HL-60/S4 treated with retinoic acid at 250 ng/mL for 4 days and 3 days (cell line): ENCODE results near the gene GNB5.
"Not testable (repeated sequence)": the region's sequence is repeated elsewhere in the genome, so short reads cannot be mapped to it uniquely, and the experiment has no call there.

Experiments
- in situ Hi-C: fragments of 300-500 bp; cut with MboI; formaldehyde crosslinking; loops from 2 replicates; pipeline ENCODE4 v1.7.0; 2022; ENCODE audit warnings: low sequenced_read_pairs

The GNB5 gene

DNA sequence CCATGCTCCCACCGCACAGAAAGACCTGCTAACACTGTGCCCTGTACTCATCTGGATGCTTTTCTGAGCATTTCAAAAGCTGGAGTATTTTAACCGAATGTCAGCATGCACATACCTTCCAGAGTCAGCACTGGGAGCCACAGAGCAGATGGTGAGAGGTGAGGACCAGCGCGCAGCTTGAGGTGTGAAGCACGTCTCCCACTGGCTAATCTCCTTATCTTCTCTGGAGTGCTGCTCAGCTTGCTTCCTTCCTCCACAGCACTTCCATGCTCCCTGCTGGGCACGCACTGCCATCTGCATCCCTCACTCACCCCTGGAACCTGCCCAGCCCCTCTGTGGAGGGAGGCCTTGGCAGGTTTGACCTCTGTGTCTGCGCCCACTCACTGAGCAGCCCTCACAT lies at the start of gene GNB5:
TSS of gene GNB5 (minus strand) at position 186 of the 400 bp plus-strand sequence. CDS start 6,716 bp downstream, outside the sequence.
- in situ Hi-C loops: no loop called here

DNA sequence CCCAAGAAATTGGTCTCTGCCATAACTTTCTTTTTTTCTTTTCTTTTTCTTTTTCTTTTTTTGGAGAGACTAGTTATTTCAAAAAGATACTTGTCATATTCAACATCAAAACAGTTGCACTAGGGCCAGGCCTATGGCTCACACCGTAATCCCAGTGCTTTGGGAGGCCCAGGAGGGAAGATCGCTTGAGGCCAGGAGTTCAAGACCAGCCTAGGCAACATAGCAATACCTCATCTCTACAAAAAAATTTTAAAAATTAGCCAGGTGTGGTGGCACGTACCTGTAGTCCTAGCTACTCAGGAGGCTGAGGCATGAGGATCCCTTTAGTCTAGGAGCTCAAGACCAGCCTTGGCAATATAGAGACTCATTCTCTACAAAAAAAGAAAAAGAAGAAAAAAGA lies 49.0 kb upstream of the GNB5 start:
- in situ Hi-C loops: no loop called here

DNA sequence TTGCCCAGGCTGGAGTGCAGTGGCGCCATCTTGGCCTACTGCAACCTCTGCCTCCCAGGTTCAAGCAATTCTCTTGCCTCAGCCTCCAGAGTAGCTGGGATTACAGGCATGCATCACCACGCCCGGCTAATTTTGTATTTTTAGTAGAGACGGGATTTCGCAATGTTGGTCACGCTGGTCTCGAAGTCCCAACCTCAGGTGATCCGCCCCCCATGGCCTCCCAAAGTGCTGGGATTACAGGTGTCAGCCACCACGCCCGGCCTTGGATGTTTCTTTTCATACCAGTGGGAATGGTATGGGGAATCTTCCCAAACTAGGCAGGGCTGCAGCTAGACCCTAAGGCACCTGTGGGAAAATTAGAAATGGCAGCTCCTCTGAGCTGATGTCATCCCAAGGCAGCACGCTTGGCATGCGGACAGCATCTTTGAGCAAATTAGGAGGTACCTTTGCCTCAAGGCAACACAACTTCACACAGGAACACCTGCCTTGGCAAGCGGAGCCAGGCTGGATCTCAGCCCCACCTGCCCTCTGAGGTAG lies 47.9 kb upstream of the GNB5 start:
- in situ Hi-C loops: not testable (repeated sequence)

DNA sequence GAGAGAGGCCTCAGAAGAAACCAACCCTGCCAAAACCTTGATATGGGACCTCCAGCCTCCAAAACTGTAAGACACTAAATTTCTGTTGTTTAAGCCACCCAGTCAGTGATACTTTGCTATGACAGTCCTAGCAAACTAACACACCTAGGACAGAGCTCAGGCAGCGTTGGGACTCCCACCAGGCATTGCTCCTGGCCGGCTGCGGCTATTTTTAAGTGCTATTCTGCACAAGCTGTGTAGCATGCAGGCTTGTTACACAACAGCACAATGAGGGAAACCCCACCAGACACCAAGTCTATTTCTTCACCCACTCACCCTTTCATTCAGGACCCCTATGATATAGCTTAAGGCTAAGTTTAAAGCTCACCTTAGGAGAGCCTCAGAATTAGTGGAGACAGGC lies 47.0 kb upstream of the GNB5 start:
- in situ Hi-C loops: no loop called here

DNA sequence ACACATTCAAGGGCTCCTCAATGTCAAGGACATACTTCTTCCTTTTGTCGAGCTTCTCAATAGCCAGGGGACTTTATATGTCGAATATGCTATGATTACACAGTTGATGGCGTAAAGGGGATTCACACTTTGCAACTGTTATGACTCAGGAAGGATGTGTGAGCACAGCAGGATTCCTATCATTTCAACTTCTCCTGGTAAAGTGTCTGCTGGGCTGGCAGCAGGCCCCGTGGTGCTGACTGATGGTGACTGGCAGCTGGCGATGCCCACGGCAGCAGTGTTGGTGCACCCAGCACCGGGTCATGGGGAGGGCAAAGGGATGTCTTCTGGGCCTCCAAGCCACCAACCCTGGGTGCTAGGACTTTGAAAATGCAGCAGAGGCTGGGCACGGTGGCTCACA lies 44.8 kb upstream of the GNB5 start:
- in situ Hi-C loops: no loop called here

DNA sequence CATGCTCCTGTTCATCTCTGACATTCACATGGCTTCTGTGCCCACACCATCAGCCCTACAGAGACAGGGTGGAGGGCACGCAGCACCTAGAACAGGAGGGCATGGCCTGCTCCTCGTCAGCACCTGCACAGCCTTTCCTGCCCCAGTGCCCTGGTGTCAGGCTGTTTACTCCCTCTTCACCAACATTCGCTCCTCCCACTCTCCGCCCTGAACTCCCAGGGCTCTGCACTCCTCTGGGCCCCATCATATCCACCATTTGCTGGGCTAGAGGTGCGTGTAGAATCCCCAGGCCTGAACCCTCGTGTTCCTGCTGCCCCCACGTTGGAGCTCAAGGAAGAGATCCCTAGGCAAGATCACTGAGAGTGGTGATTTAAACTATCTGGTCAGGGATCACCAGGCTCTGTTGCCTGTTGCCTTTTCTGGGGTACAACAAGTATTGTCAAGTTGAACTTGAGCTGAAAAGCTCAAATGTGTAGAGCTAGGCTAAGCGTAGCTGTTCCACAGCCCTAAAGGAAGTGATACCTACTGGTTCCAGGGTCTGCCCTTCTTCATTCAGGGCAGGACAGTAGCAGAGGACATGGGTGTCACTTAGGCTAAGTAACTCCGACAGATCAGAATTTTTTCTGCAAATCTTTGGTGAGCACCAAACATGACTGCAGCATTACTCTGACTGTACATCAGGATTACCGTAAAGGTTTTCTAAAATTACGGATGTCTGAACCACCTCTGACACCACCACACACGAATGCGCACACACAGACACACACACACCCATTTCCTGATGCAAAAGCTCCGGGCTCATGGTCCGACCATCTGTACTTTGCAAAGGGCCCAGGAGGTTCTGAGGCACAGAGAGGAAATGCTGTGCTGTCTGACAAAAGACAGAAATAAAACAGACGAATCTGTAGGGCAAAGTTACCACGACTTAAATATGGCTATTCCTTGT lies 43.7 kb upstream of the GNB5 start:
- in situ Hi-C loops: no loop called here

DNA sequence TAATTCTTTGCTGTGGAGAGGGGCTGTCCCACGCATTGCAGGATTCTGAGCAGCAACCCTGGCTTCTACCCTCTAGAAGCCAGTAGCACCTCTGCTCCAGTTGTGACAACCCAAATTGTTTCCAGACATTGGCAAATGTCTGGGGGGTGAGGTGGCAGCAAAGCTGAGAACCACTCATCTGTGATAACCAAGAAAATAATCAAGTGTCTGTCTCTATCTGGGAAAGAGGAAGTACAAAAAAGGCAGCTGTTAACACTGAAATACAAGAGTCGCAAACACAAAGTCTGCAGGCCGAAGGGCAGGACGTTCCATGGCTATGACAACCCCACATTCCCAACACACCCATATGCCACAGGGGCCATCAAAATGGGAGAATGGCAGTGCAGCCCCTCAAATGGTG lies 42.2 kb upstream of the GNB5 start:
- in situ Hi-C loops: no loop called here

DNA sequence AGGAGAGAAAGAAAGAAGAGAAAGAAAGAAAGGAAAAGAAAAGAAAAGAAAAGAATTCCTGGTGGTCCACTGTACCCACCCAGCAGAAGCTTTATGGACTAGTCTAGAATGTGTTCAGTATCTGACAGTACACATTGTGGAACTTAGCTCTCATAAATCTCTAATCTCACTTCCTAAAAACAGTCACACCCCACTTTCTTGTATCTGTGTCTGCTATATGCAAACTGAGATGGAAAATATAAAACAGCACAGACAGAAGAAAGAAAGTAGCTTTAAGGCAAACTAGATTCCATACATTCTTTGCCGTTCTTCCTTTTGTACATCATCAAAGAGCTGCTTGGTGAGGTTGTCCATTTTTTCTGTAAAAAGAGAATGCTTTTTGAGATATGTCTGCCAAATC lies 41.1 kb upstream of the GNB5 start:
- in situ Hi-C loops: no loop called here

DNA sequence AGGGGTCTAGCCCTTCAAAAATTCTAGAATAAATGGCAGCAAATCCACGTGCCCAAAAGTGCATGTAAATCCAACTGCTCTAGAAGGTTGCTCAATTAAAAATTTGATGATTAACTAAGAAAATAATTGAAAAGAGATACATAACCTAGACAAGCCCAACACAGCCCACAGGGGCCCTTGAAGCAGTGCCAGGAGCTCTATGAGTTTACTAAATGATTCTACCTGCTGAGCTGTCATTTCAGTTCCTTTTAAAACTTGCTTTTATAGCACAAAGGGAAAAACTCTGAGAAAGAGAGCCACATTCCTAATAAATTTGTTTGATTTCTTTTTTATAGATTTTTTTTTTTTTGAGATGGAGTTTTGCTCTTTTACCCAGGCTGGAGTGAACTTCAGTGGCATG lies 38.9 kb upstream of the GNB5 start:
- in situ Hi-C loops: no loop called here

DNA sequence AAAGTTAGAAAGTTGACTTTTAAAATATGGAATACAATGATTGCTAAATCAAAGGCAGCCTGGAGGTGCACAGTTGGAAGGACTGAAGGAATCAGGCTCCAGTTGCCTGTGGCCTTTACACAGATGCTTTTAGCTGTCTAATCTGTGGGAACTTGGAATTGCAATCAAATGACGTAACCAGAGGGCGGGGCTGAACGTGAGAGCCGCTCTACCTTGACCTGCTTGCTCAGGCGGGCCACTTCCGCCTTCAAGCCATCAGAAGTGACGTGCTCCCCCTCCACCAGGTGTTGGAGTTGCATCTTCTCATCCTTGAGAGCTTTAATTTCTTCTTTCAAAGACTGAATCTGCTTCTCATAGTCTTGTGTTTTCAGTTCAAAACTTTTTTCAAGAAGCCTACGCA lies 37.7 kb upstream of the GNB5 start:
- in situ Hi-C loops: no loop called here

DNA sequence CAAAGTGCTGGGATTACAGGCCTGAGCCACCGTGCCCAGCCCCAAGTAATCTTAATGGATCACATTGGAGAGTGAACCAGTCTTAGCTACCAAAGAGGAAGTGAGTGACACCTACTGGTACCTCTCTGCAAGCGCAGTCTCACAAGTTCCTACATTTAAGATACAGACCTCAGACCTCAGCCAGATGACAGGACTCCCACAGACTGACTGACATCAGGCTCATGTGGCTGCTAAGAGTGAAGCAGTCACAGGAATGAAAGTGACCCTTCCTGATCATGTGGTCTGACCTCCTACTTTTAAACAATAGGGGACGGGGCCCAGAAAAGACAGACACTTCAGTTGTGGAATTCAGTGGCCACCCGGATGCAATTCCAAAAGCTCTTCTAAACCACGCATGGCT lies 36.3 kb upstream of the GNB5 start:
- in situ Hi-C loops: no loop called here

DNA sequence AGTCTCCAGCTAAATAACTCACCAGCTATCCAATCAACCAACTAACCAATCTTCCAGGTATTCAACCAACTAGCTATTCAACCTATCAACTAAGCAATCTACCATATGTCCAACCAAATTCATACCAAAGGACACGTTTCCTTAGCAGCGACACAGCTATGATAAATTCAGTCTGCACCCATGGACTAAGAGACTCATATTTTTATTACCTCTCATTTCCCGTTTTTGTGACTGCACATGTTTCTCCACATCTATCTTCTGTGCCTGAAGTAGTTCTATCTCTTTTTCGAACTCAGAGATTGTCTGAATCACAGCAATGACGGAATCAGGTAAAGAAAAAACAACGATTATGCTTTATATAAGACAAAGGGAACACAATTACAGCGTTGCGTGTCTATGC lies 34.0 kb upstream of the GNB5 start:
- in situ Hi-C loops: no loop called here

DNA sequence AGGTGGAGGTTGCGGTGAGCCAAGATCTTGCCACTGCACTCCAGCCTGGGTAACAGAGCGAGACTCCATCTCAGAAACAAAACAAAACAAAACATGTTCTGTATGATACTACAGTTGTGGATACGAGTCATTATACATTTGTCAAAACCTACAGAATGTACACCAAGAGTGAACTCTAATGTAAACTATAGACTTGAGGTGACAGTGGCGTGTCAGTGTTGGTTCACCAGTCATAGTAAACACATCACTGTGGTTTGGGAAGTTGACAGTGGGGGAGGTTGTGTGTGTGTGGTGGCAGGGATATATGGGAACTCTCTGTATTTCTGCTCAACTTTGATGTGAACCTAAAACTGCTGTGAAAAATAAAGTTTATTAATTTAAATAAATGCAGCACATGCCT lies 33.0 kb upstream of the GNB5 start:
- in situ Hi-C loops: no loop called here

DNA sequence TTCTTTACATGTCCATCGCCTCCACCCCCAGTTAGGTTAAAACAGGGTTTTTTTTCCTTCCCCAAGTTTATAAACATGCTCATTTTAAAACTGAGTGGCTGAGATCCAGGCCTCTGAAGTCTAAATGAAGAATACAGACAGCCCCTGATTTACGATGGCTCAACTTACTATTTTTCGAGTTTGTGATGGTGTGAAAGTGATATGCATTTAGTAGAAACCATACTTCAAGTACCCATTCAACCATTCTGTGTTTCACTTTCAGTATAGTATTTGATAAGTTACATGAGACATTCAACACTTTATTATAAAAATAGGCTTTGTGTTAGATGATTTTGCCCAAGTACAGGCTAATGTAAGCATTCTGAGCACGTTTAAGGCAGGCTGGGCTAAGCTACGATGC lies 30.5 kb upstream of the GNB5 start:
- in situ Hi-C loops: no loop called here

DNA sequence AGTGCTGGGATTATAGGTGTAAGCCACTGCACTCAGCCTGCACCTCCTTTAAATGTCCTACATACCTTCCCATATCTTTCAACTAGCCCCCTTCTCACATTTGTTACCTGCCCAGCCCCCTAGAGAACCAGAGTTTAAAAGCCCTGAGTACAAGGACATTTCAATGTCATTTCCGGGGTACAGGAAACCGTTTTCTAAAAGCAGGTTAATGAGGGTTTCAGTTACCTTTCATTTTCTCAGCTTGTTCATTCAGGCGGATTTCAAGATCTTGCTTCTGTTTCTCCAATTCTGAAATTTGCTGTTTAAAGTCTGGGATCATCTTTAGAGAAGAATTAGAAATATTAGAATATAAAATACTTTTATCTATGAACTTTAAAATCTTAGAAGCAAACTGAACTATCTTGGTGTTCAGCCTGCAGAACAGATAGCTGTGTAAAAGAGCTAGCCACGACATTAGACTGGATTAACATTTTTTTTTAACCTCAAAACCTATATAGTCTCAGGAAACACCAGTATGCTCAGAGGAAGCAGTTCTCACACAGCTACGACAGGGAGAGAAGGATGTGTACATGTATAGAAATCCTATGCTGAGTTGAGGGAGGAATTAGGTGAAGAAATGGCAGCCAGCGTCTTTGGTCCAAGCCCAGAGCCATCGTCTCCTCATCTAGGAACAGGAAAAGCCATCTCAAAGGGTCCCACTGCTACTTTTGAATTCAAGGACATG lies 29.9 kb upstream of the GNB5 start:
- in situ Hi-C loops: no loop called here

DNA sequence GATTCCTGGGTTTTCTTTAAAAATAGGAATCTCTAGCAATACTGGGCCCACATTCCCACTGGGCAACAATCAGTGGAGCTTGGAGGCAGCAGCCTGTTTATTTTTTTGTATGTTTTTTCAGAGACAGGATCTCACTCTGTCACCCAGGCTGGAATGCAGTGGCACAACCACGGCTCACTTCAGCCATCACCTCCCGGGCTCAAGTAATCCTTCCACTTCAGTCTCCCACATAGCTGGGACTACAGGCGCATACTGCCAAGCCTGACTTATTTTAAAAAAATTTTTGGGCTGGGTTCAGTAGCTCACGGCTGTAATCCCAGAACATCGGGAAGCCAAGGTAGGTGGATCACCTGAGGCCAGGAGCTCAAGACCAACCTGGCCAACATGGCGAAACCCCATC lies 29.1 kb upstream of the GNB5 start:
- in situ Hi-C loops: no loop called here

DNA sequence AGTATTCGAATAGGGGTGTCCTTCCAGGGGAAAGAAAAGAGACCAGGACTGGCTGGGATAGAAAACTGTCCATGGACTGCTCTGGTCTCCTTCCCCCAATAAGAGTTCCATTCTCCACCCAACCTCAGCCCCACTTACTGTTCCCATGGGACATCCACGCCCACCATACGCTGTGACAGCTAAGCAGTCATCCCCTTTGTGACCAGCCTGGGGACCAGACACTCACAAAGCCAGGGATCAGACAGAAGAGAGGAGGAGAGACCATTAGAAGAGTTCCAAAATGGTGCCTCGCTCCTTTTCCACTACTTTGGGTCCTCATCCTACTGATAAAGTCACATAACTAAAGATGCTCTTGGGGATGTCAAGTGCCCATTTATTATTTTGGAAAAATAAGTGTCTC lies 27.6 kb upstream of the GNB5 start:
- in situ Hi-C loops: no loop called here

DNA sequence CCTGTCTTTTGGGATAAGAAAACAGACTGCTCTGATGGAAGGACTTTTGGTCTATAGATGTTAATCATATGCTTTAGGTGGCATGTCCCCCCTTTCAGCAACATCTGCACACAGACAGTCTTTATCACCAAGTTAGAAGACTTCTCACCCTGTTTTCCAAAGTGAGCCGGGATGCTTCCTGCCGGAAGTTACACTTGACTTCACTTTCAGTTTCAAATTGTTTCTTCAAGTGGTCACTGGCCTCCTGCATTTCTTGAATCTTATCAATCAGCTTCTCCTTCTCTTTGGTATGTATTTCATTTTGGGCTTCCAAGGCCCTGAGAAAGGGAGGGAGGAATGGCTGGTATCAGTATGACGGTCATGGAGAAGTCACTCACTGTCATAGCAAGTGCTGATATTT lies 27.2 kb upstream of the GNB5 start:
- in situ Hi-C loops: no loop called here

DNA sequence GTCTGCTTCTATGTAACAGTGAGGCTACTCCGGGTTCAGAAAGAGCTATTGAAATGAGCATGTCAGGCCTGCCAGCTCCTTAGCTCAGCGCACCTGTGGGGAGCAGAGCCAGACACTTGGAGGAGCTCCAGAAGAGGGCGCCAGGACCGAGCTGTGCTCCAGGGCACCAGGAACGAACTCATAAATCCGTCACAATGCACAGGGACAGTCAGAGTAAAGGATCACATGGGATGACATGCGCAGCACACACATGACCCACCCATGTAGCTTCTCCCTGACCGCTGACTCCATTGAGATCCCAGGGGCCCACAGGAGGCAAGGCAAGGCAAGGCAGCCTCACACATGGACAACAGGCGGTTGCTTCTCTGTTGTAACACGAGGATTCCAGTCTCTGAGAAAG lies 26.0 kb upstream of the GNB5 start:
- in situ Hi-C loops: no loop called here

DNA sequence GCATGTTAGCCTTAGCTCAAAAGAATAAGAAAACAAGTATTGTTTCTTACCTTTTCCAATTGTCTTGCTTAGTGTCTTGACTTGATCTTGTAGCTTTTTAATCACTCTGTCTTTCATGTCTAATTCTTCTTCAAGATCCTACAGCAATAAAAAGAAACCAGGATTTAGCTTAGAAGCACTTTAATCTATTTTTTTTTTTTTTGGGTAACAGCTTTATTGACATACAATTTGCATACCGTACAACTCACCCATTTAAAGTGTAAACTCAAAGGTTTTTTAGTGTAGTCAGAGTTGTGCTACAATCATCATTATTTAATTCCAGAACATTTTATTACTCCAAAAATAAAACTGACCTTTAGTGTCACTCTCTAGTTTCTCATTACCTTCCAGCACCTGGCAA lies 23.4 kb upstream of the GNB5 start:
- in situ Hi-C loops: no loop called here

DNA sequence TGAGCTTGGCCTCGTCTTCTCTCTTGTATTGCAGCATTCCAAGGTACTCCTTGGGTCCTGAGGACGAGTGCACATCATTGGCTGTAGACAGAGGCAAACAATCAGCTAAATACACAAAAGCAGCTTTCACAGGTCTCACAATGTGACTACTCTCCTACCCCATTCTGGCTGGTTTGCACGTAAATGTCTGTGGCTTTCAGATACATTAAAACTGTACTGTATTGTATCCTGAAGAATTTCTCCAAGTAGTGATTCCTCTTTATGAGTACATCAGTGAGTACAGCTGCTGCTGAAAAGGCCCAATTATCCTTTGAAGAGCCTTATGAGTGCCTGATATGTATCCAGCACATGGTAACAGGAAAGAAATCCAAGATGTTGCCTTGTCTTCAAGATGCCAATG lies 22.0 kb upstream of the GNB5 start:
- in situ Hi-C loops: no loop called here

DNA sequence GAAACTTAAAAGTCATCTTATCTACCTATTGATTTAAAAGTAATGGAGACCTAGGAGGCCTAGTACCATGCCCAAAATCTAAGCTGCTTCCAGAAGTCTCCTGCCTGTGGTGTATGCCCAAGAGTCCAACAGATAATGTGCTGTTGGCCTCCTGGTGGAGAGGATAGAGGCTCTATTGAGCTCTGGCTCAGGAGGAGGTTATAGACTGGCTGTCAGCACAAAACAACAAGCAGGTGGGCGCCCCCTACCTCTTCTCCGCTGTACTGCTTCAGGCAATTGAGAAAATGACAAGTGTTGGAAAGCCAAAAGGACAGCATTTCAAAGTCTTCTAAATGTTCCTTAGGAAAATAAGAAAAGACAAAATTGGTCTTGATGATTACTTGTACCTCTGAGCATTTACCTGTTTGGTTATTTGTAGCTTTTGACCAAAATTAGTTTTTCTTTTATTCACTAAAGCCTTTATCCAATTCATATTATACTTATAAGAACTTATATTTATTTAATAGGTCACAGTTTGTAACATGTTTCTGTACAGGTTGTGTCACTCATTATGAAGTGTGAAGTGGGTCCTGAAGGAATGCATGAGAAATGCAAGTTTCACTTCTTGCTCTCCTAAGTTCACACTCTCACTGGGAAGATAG lies 17.2 kb upstream of the GNB5 start:
- in situ Hi-C loops: no loop called here
